ENCODE results near the gene DLX6.

Gene DLX6

GRCh38 chr7:97015756-97016380, 10.5 kb downstream of the DLX6 start:
- no peak for TF ChIP-seq CTCF (IDR thresholded peaks at IDR 0.05; ENCODE audit: low read depth, low read length, missing control alignments)
- DNase-seq (ENCODE audit: low read depth) = no peak
- no peak overlapping the region for H3K4me3 ChIP-seq (ENCODE audit: low read depth, low read length)

DNA sequence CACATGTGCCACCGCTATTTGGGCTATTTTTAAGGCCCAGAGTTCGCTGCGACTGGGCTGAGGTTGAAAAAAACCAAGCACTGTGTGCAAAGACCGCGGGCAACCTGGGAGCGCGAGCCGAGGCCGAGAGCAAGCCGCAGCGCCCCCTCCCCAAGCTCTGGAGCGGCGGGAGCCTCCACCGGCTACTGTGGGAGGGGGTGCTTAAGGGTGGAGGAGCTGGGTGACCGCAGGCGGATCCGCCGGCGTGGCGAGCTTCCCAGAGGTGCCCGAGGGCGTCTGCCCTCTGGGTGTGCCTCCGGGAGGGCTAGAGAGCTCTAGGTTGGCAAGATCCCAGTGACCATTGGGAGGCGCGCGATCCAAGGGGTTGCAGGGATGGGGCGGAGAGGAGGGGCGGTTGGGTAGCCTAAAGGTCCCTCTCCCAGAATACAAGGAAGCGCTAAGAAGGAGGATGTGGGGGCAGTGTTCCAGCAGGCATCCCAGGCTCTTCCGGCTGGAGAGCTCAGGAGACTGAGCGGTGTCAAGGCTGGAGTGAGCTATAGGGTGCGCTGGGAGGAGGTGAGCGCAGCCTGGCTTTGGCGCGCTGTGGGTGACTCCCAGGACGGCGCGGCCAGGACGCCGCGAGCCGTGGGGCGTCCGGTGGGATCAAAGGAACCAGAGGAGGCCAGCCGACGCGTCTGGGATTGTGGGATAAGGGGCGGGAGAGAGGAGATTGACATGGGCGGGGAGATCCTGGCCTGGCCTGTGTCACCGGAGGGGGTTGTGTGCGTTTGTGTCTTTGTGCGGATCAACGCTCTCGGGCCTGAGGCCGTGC, 11.2 kb downstream of the DLX6 start:
- no peak for DNase-seq (ENCODE audit: low read depth)
- H3K4me3 ChIP-seq (ENCODE audit: low read depth, low read length) = no peak overlapping the region

DNA sequence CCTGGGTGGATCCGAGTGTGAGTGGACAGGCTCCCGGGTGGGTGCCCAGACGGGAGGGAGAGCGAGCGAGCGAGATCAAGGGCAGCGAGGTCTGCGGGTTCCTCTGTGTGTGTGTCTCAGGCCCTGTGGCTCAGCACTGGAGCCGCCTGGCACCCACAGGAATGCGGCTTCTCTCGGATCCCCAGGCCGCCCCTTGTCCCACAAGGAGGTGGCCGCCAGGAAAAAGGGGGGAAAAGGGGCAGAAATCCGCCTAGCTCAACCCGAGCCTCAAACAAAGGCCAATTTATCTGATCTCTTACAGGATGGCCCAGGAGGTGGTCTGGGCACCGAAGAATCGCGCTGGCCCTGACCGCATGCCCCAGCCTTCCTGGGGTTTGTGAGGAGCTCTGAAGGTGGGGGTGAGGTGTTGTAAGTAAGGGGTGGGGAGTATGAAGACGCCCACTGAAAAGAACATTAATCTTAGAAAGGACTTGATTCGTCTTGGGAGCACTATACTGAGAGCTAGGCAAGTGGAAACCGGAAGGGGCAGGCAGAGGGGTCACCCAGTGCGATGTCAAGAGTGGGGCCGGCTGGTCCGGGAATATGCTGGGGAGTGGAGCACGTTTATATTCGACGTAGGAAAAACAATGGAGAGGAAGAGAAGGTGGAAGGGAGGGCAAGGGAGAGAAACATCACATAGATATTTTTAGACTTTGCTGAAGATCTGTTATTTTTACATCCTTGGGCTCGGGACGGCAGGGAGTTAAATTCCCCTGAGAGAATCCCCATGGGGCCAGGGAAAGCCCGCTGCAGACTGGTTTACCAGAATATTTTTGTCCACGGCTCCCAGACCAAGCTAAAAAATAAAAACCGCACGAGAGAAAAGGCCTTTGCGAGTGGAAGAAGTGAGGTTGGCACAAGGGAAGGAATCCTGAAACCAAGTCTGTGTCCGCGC, 12.1 kb downstream of the DLX6 start:
- TF ChIP-seq CTCF (IDR thresholded peaks at IDR 0.05; ENCODE audit: low read depth, low read length, missing control alignments) = no peak
- no peak overlapping the region for H3K4me3 ChIP-seq (ENCODE audit: low read depth, low read length)
- DNase-seq (ENCODE audit: low read depth) = no peak

More for the DNA sequence above, 11.2 kb downstream of the DLX6 start:
- TF ChIP-seq CTCF (IDR thresholded peaks at IDR 0.05; ENCODE audit: low read depth, low read length, missing control alignments) = no peak

DNA sequence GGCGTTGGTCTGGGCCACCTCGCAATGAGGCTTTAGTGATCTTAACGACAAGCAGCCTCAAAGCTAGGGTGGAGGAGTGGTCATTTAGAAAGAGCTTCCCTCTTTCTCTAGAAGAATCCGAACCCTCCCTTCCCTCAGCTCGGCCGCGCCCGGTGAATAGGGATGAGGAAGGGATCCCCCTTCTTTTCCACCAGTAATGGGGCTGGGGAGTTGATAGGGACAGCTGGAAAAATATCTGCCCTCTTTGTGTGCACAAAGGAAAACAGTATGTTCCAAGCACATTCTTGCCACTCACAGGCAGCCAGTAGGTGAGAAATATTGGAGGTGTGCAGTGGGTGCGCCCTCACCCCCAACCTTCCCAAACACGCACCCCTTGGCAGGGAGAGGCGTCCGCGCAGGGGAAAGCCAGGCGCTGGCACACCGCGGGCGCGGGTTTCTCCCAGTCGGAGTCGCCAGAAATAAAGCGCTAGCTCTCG, 12.8 kb downstream of the DLX6 start:
- DNase-seq (ENCODE audit: low read depth) = no peak
- H3K4me3 ChIP-seq (ENCODE audit: low read depth, low read length) = no peak overlapping the region
- TF ChIP-seq CTCF (IDR thresholded peaks at IDR 0.05; ENCODE audit: low read depth, low read length, missing control alignments) = no peak

DNA sequence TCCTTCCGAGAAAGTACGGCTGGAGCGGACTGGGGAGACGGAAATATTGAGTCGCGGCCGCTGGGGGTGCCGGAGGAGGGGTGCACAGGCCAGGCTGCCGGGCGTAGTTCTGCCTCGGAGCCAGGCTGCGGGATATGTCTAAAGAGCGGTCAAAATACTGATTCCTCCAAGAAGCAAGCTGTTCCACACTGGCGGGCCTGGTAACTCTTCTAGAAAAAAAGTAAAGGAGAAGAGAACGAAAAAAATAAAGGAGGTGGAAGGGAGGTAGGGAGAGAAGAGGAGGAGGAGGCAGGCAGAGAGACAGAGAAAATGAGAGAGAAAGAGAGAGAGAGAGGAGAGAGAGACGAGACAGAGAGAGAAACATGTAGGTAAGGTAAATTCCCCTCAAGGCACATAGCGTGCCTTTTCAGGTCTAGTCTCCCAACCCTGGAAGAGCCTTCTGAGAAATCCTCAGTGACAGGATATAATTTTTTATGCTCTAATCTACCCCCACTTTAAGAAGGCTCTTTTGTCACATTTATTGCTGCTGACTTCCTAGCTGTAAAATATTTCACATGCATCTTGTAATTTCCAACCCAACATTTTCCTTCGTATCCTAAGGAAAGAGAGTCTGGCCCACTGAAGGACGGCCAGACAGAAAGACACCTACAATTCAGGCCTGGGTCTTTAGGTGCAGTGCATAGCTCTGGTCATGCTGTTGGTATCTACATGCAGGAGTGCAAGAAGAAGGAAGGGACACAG, 13.6 kb downstream of the DLX6 start:
- no peak overlapping the region for H3K4me3 ChIP-seq (ENCODE audit: low read depth, low read length)
- no peak for DNase-seq (ENCODE audit: low read depth)
- TF ChIP-seq CTCF (IDR thresholded peaks at IDR 0.05; ENCODE audit: low read depth, low read length, missing control alignments) = no peak

- DNase-seq (ENCODE audit: low read depth) = no peak
- no peak overlapping the region for H3K4me3 ChIP-seq (ENCODE audit: low read depth, low read length)
- no peak for TF ChIP-seq CTCF (IDR thresholded peaks at IDR 0.05; ENCODE audit: low read depth, low read length, missing control alignments)
These were observed 14.4 kb downstream of the DLX6 start for GRCh38 chr7:97019710-97020225.
